ENCODE data around the gene CFB.
"Not testable (repeated sequence)": the region's sequence is repeated elsewhere in the genome, so short reads cannot be mapped to it uniquely, and the experiment has no call there.

Gene CFB

GRCh38 chr6:31969712-31970603, 24.1 kb downstream of the CFB start:
- in situ Hi-C loops (cut with MboI; ENCODE audit: low sequenced_read_pairs): no loop called here

GRCh38 chr6:31970604-31971271, 24.8 kb downstream of the CFB start:
- in situ Hi-C loops (cut with MboI; ENCODE audit: low sequenced_read_pairs): no loop called here

GRCh38 chr6:31971279-31971992, 25.5 kb downstream of the CFB start:
- in situ Hi-C loops (cut with MboI; ENCODE audit: low sequenced_read_pairs): no loop called here

- in situ Hi-C loops (cut with MboI; ENCODE audit: low sequenced_read_pairs): no loop called here
These were observed 26.3 kb downstream of the CFB start, which contains the start of gene DXO for GRCh38 chr6:31971993-31972708. Gene DXO, minus strand, starts transcription at chr6:31972138. Its CDS starts 463 bp downstream, at chr6:31971675.

GRCh38 chr6:31972709-31973350, 26.9 kb downstream of the CFB start:
- in situ Hi-C loops (cut with MboI; ENCODE audit: low sequenced_read_pairs): no loop called here

- in situ Hi-C loops (cut with MboI; ENCODE audit: low sequenced_read_pairs): not testable (repeated sequence)
These were observed 30.2 kb downstream of the CFB start for GRCh38 chr6:31976065-31976464.

- in situ Hi-C loops (cut with MboI; ENCODE audit: low sequenced_read_pairs): no loop called here
These were observed 32.0 kb downstream of the CFB start for GRCh38 chr6:31977816-31978431.

GRCh38 chr6:31978831-31979230, 32.9 kb downstream of the CFB start:
- in situ Hi-C loops (cut with MboI; ENCODE audit: low sequenced_read_pairs): no loop called here

GRCh38 chr6:31979238-31979898, 33.5 kb downstream of the CFB start:
- in situ Hi-C loops (cut with MboI; ENCODE audit: low sequenced_read_pairs): no loop called here

GRCh38 chr6:31980195-31980876, 34.4 kb downstream of the CFB start:
- in situ Hi-C loops (cut with MboI; ENCODE audit: low sequenced_read_pairs): not testable (repeated sequence)

GRCh38 chr6:31980998-31981397, 35.1 kb downstream of the CFB start:
- in situ Hi-C loops (cut with MboI; ENCODE audit: low sequenced_read_pairs): not testable (repeated sequence)

- in situ Hi-C loops (cut with MboI; ENCODE audit: low sequenced_read_pairs): not testable (repeated sequence)
These were observed 35.8 kb downstream of the CFB start, which contains the start of gene C4A for GRCh38 chr6:31981744-31982143. Gene C4A, plus strand, starts transcription at chr6:31982057. Its CDS starts 51 bp downstream, at chr6:31982108.

GRCh38 chr6:31989363-31989762, 43.5 kb downstream of the CFB start:
- in situ Hi-C loops (cut with MboI; ENCODE audit: low sequenced_read_pairs): not testable (repeated sequence)

GRCh38 chr6:31994421-31994820, 48.5 kb downstream of the CFB start:
- in situ Hi-C loops (cut with MboI; ENCODE audit: low sequenced_read_pairs): not testable (repeated sequence)

- in situ Hi-C loops (cut with MboI; ENCODE audit: low sequenced_read_pairs): not testable (repeated sequence)
These were observed 50.5 kb downstream of the CFB start for GRCh38 chr6:31996385-31996784.
